Activated CD8-positive, alpha-beta T cell treated with anti-CD3 and anti-CD28 coated beads for 36 hours (primary cell): ENCODE measurements around the gene GRM1. TPM values are rescaled to one million over a fixed set of nuclear protein-coding genes. Genes with fewer than 3 reads are reported as not detected.

Source experiments
- ATAC-seq: fragments of 200-7000 bp; cut with Tn5 transposase; one replicate; pipeline ENCODE4 v1.10.0; 2021; ENCODE audit warnings: mild to moderate bottlenecking, moderate library complexity
- CTCF ChIA-PET: fragments of 350-600 bp; sonication (Branson Sonifier 250); formaldehyde crosslinking; loops from one replicate; lab custom pipeline; 2021; ENCODE audit warnings: antibody characterized with exemption; lab: Charles Lee
- POLR2A ChIA-PET: fragments of 350-600 bp; sonication (Branson Sonifier 250); formaldehyde crosslinking; loops from one replicate; lab custom pipeline; 2021; ENCODE audit warnings: antibody characterized with exemption; lab: Charles Lee
- DNase-seq: peaks from one replicate; pipeline ENCODE4 v3.0.0-alpha.2; 2020
- H3K27ac Mint-ChIP-seq: one replicate; pipeline ENCODE4 v1.8.0; 2021; ENCODE audit warnings: mild to moderate bottlenecking, mixed read lengths
- H3K27me3 Mint-ChIP-seq: one replicate; pipeline ENCODE4 v1.8.0; 2021; ENCODE audit warnings: mixed read lengths
- H3K36me3 Mint-ChIP-seq: one replicate; pipeline ENCODE4 v1.8.0; 2021; ENCODE audit warnings: low read depth, mixed read lengths
- H3K4me1 Mint-ChIP-seq: one replicate; pipeline ENCODE4 v1.8.0; 2021; ENCODE audit warnings: low read depth, mixed read lengths
- H3K4me3 Mint-ChIP-seq: one replicate; pipeline ENCODE4 v1.8.0; 2021; ENCODE audit warnings: mild to moderate bottlenecking, moderate library complexity, mixed read lengths
- H3K9me3 Mint-ChIP-seq: one replicate; pipeline ENCODE4 v1.8.0; 2021; ENCODE audit warnings: mixed read lengths
- CTCF ChIP-seq: fragments of 200-600 bp; IDR thresholded peaks from one replicate; pipeline ENCODE4 v1.8.0; 2022; ENCODE audit warnings: antibody characterized with exemption, mild to moderate bottlenecking
- intact Hi-C: fragments of 100-400 bp; cut with micrococcal nuclease; formaldehyde crosslinking; loops from one replicate; pipeline ENCODE4 v1.10.0; 2022
- total RNA-seq, 2 experiments: library from RNA; stranded (reverse); gene quantifications; one replicate each; pipeline ENCODE4 v1.2.3, GENCODE V29; 2021

GRM1 gene
- total RNA-seq, 2 experiments from 2014 or later, result not detected

GRCh38 chr6:146065690-146066089 is 36.8 kb downstream of the GRM1 start:
- H3K27ac Mint-ChIP-seq, result no peak overlapping the region
- intact Hi-C loops, result no loop called here
- no peak for TF ChIP-seq CTCF
- H3K4me1 Mint-ChIP-seq, result no peaks in the 10 kb centered on the region
- H3K36me3 Mint-ChIP-seq, result no peaks in the 10 kb centered on the region
- ATAC-seq, result no peak
- POLR2A ChIA-PET, result no interaction called here
- no peaks in the 10 kb centered on the region for H3K9me3 Mint-ChIP-seq
- H3K27me3 Mint-ChIP-seq, result peaks cover 4% of the 10 kb centered on the region
- no peak for DNase-seq
- CTCF ChIA-PET, result no interaction called here
- no peak overlapping the region for H3K4me3 Mint-ChIP-seq

DNA sequence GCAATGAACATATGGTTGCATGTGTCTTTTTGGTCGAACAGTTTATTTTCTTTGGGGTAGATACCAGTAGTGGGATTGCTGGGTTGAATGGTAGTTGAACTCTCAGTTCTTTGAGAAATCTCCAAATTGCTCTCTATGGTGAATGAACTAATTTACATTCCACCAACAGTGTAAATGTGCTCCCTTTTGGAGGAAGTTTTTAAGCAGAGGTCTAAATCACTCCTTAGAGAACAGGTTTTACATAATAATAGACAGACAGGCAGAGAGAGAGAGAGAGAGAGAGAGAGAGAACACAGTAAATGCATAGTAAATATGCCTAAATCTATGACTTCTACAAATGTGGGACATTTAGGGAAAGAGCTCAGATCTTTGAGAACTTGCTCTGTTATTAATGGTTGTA is 37.6 kb downstream of the GRM1 start:
- Mint-ChIP-seq H3K27me3 (peaks cover 4% of the 10 kb centered on the region), H3K27ac (no peak overlapping the region), H3K4me3 (no peak overlapping the region), H3K9me3 (no peaks in the 10 kb centered on the region), H3K4me1 (no peaks in the 10 kb centered on the region), H3K36me3 (no peaks in the 10 kb centered on the region)
- CTCF ChIA-PET, result no interaction called here
- POLR2A ChIA-PET, result no interaction called here
- ATAC-seq (no peak), DNase-seq (no peak)
- intact Hi-C loops, result no loop called here
- no peak for TF ChIP-seq CTCF

GRCh38 chr6:146071781-146072180 is 42.9 kb downstream of the GRM1 start:
- Mint-ChIP-seq H3K27me3 (peaks cover 3% of the 10 kb centered on the region), H3K4me1 (no peaks in the 10 kb centered on the region), H3K27ac (no peak overlapping the region), H3K9me3 (no peaks in the 10 kb centered on the region), H3K4me3 (no peak overlapping the region), H3K36me3 (no peaks in the 10 kb centered on the region)
- DNase-seq, result no peak
- TF ChIP-seq CTCF, result no peak
- POLR2A ChIA-PET, result no interaction called here
- intact Hi-C loops, result no loop called here
- ATAC-seq, result no peak
- CTCF ChIA-PET, result no interaction called here

- CTCF ChIA-PET, result interaction anchor here (1.1 kb wide), 1 partner anchor 87 kb away, joined by 3 read pairs; no protein-coding TSS in a partner anchor
These were observed 49.1 kb downstream of the GRM1 start for GRCh38 chr6:146077992-146078391.

DNA sequence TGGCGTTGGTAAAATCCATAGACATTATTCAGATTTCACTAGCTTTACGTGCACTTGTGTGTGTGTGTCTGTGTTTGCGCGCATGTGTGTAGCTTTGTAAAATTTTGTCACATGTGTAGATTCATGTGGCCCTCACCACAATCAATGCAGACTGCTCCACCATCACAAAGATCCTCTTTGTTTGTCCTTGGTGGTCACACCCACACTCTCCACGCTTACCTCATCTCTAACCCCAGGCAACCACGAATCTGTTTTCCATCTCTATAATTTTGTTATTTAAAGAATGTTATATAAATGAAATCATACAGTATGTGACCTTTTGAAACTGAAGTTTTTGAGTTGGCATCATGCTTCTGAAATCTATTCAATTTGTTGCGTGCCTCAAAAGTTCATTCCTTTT is 58.5 kb downstream of the GRM1 start:
- no peak for ATAC-seq
- Mint-ChIP-seq H3K27me3 (peaks cover 3% of the 10 kb centered on the region), H3K4me3 (no peak overlapping the region), H3K27ac (no peak overlapping the region), H3K9me3 (no peaks in the 10 kb centered on the region), H3K36me3 (no peaks in the 10 kb centered on the region), H3K4me1 (no peaks in the 10 kb centered on the region)
- TF ChIP-seq CTCF, result no peak
- intact Hi-C loops, result no loop called here
- POLR2A ChIA-PET, result no interaction called here
- CTCF ChIA-PET, result no interaction called here
- no peak for DNase-seq

More at GRCh38 chr6:146077992-146078391, 49.1 kb downstream of the GRM1 start:
- Mint-ChIP-seq H3K27ac (no peak overlapping the region), H3K9me3 (no peaks in the 10 kb centered on the region), H3K27me3 (peaks cover 4% of the 10 kb centered on the region), H3K4me1 (no peaks in the 10 kb centered on the region), H3K36me3 (no peaks in the 10 kb centered on the region), H3K4me3 (no peak overlapping the region)
- no peak for DNase-seq
- no peak for ATAC-seq
- intact Hi-C loops, result no loop called here
- POLR2A ChIA-PET, result no interaction called here
- TF ChIP-seq CTCF, result no peak
